GM12873 (cell line): ENCODE measurements around the gene TMEM178A.
A peak's percentile ranks its signal among the peaks of the same experiment; 100 is the strongest.

Experiments used
- TF ChIP-seq, protein P1 (sequence below): IDR thresholded peaks from 2 replicates; pipeline ENCODE4 v1.5.1; 2012; ENCODE audit warnings: low read depth, mild to moderate bottlenecking, moderate library complexity, low read length, control low read depth; ENCODE audit not compliant: insufficient read depth; ENCODE audit errors: missing control alignments

TMEM178A gene

DNA sequence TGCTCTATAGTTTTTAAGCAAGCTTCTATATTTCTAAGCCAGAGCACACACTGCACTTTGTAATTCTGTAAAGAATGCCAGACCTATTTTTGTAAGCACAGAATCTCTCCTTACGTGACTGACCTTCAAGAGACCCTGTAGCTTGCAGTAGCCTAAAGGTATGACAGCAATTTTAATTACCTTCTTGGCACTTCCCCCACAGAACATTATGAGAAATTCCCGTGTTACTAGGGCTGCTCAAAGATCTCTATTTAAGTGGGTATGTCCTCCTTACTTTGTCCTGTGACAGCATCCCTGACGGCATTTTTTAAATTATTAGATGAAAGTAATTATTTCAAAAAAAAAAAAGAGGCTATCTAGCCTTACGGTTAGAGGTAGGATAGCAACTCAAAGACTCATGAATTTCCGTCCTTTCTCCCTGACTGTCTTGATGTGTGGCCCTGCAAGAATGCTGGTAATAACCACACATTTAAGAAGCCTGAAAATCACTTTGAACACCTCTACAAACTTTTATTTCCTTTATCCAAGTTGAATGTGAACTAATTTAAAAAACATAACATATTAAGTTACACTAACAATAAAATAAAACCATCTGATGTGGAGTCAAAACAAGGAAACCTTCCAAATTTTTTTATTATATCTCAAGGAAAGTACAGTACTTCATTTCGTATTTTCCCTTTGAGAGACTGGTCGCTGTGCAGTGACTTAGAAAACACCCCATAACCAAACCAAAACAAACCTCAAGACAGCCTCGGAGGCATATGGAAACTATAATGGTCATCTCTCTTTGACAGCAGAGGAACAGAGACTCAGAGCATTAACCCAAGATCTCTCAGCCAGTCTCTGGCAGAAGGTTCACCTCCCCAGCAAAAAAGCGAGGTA lies 58.5 kb downstream of the TMEM178A start:
- TF ChIP-seq, protein P1, sequence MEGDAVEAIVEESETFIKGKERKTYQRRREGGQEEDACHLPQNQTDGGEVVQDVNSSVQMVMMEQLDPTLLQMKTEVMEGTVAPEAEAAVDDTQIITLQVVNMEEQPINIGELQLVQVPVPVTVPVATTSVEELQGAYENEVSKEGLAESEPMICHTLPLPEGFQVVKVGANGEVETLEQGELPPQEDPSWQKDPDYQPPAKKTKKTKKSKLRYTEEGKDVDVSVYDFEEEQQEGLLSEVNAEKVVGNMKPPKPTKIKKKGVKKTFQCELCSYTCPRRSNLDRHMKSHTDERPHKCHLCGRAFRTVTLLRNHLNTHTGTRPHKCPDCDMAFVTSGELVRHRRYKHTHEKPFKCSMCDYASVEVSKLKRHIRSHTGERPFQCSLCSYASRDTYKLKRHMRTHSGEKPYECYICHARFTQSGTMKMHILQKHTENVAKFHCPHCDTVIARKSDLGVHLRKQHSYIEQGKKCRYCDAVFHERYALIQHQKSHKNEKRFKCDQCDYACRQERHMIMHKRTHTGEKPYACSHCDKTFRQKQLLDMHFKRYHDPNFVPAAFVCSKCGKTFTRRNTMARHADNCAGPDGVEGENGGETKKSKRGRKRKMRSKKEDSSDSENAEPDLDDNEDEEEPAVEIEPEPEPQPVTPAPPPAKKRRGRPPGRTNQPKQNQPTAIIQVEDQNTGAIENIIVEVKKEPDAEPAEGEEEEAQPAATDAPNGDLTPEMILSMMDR = no peak

DNA sequence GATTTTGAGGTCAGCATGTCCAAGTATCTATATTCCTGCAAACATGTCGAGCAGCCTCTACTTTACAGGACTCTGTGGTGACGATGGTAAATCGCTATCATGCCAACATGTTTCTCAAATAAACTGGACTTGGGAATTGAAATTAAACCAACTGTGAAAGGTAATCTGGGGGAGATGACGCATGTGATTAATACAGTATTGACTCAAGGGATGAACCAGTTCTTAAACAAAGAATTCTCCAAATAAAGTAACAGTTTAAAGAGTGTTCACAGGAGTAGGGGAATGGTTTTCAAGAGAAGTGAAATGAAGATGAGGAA lies 59.1 kb downstream of the TMEM178A start:
- TF ChIP-seq, protein P1 = no peak

DNA sequence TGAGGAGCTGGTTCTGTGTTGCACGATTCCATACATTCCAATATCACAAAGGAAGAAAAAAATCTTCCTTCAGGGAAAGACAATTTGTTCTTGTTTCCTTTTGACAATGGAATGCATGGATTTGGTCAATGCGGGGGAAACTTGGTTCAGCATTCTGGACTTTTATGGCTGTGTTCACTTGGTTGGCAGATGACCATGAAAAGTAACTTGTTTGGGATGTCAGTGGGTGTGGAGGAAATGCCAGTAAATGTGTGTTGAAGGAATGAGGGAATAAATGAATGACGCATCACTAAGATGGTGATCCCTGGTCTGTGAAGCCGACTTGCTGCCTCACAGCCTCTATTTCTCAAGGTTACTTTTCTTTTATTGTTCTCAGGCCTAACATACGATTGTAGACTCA lies 59.7 kb downstream of the TMEM178A start:
- TF ChIP-seq, protein P1 = no peak

DNA sequence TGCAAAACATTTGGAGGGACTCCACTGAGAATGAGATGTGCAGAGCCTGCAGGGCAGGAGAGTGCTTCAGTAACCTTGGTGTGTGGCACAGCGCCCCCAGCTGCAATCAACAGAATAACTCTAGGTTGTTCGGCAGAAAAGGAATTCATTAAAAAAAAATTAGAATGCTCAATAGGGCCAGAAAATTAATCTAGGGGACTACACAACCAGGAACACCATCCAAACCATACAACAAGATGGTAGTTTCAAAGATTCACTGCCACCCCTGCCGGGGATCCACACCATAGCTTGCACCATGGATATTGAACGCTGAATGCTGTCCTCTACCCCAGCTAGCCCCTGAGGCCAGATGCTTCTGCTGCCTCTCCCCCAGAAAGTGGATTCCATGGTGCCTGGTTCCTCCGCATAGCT lies 63.2 kb downstream of the TMEM178A start:
- TF ChIP-seq, protein P1 = peak; percentile 74

DNA sequence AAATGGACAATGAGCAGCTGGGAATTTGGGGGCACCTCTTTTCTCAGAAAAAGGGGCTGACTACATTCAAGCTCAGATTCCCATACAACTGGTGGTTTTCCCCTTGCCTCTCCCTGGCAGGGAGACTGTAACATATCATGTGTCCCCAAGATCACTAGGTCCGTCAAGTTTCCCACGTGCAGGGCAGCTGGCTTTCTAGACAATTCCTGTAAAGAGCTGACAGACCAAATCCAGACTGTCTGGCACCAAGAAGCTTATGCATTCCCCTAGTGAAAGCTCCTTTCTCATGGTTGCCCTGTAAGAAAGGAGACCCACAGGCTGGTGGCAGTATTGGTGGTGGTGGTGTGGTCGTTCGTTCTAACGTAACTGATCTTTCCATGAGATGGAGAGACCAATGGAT lies 64.6 kb downstream of the TMEM178A start:
- TF ChIP-seq, protein P1 = no peak

DNA sequence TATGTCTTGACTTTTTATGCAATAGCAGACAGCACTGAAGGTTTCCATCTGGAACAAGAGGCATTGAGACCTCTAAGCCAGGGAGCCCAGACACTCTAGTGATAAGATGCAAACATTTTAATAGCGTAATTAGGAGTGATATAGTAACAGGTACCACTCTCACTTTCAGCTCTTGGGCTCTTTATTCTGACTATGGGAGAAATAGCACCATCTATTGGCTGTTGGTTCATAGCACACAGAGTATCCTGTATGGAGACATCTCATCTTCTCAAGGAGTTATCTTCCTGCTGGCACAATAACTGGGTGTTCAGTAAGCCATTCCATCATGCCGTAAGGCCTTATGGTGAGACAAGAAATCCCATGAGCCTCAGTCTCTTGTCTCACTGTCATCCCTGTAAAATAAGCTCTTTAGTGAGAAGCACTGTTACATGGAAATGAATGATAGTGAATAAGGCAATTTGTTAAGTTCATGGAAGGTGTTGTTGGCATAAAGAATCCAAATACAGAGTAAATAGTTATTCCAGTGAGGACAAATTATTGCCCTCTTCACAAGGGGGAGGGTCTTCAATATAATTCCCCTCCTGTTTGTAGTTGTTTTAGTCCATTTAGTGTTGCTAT lies 65.1 kb downstream of the TMEM178A start:
- TF ChIP-seq, protein P1 = peak; percentile 74

DNA sequence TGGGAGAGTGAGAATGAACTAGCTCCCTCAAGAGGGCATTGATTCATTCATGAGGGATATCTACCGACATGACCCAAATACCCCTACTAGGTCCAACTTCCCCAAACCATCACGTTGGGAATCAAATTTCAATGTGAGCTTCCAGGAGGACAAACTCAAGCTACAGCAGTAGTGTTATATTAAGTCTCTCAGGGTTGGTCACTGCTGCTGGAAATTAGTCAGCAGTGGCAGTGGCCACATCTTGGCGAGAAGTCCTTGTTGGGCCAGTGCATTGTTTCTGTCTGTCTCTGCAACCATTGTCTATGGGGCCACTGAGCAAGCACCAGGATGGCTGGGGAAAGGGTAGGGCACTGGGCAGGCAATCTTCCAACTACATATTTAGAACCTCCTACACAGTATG lies 65.8 kb downstream of the TMEM178A start:
- TF ChIP-seq, protein P1 = no peak
